ENCODE results near the gene DUSP11. TPM values are rescaled to one million over a fixed set of nuclear protein-coding genes. Genes with fewer than 3 reads are reported as not detected.

Gene DUSP11
- total RNA-seq, 1 experiment from 2014 or later, result 22.9 TPM

- H3K9me3 ChIP-seq (ENCODE audit: control insufficient read depth in 1 of 2, insufficient read depth in 1 of 2, low read depth in 1 of 2, low read length in 2 of 2), result no peaks in the 10 kb centered on the region
- TF ChIP-seq ZNF274 (IDR thresholded peaks at IDR 0.05; ENCODE audit: low read depth, low read length) (no peak), SRF (IDR thresholded peaks at IDR 0.05; ENCODE audit: low read depth) (0 out of 2 replicates have a peak, but pooled peaks have one; percentile 60), POLR2AphosphoS5 (IDR thresholded peaks at IDR 0.05; ENCODE audit: low read depth, low read length) (peak; percentile 86), MAX (IDR thresholded peaks at IDR 0.05) (peak; percentile 81), CBX3 (IDR thresholded peaks at IDR 0.05; ENCODE audit: low read depth) (peak; percentile 96), ZBTB33 (IDR thresholded peaks at IDR 0.05; ENCODE audit: extremely low read depth, insufficient replicate concordance, low read length) (no peak), TCF7L2 (IDR thresholded peaks at IDR 0.05; ENCODE audit: borderline replicate concordance, extremely low read depth, insufficient read depth, insufficient read length) (no peak), EGR1 (IDR thresholded peaks at IDR 0.05; ENCODE audit: low read depth) (peak; percentile 79), POLR2A (IDR thresholded peaks at IDR 0.05; ENCODE audit: borderline replicate concordance, extremely low read depth, insufficient read depth, insufficient read length) (no peak), SIN3A (IDR thresholded peaks at IDR 0.05; ENCODE audit: low read depth) (peak; percentile 64), ELF1 (IDR thresholded peaks at IDR 0.05; ENCODE audit: borderline replicate concordance, low read depth) (peak; percentile 97), SP1 (IDR thresholded peaks at IDR 0.05; ENCODE audit: low read depth) (peak; percentile 92), ZFX (IDR thresholded peaks at IDR 0.05) (peak; percentile 38; the same call in 1 of the 2 replicates), YY1 (IDR thresholded peaks at IDR 0.05; ENCODE audit: extremely low read depth, insufficient replicate concordance, low read depth, low read length) (peak; percentile 83)
- ChIA-PET POLR2A (interaction anchor here (1.4 to 1.5 kb wide), 3 partner anchors 22 to 92 kb away, joined by 3 to 5 read pairs (median 4); partner anchors contain the start of gene STAMBP), RAD21 (ENCODE audit: low non-redundant PET in 1 of 2, low total read pairs in 2 of 2, uncharacterized antibody in 2 of 2, unreplicated experiment in 2 of 2) (interaction anchor here in 1 of 2 experiments (0.7 kb wide), 1 partner anchor 91 kb away, joined by 3 read pairs; the partner anchor contains the start of gene STAMBP), CTCF (interaction anchor here (1.0 to 1.7 kb wide), 2 partner anchors 57 to 402 kb away, joined by 3 to 4 read pairs; no protein-coding TSS in a partner anchor)
- H4K20me1 ChIP-seq (ENCODE audit: insufficient read depth), result no peaks in the 10 kb centered on the region
- no peak within 1 kb of the TSS for H2AFZ ChIP-seq (ENCODE audit: low read depth, low read length, poor library complexity, severe bottlenecking)
- no TSS peak for BruUV-seq (replicated peaks)
- peak; percentile 98 for ATAC-seq
- H3K36me3 ChIP-seq (ENCODE audit: control insufficient read depth in 1 of 2, insufficient read depth in 2 of 2, low read length in 2 of 2), result peaks cover 2 to 10% of the 10 kb centered on the region in 2 experiments; a peak in 2 of 4 replicates
- H3K9me2 ChIP-seq (ENCODE audit: insufficient read depth), result no peaks in the 10 kb centered on the region
- H3K4me1 ChIP-seq (ENCODE audit: control insufficient read depth in 1 of 2, insufficient read depth in 2 of 2, low read length in 2 of 2), result peaks cover 8 to 15% of the 10 kb centered on the region in 2 experiments; a peak in 3 of 4 replicates
- peak; percentile 96 for DNase-seq (ENCODE audit: low read depth, low spot score)
- peak within 1 kb of the TSS; percentile 64 for H3K9ac ChIP-seq (ENCODE audit: low read length)
- peak within 1 kb of the TSS; percentile 64 for H3K27ac ChIP-seq (ENCODE audit: low read depth, low read length)
- peak within 1 kb of the TSS; percentile 88 for H3K4me2 ChIP-seq (ENCODE audit: low read length)
- intact Hi-C loops (cut with micrococcal nuclease), result no loop called here
- H3K27me3 ChIP-seq (ENCODE audit: insufficient read depth, low read length), result no peaks in the 10 kb centered on the region
- H3K79me2 ChIP-seq (ENCODE audit: insufficient read depth, low read length), result peaks cover 29% of the 10 kb centered on the region
- H3K4me3 ChIP-seq (replicated peaks in 1 of 2; ENCODE audit: low read depth in 1 of 2, low read length in 2 of 2), result peak within 1 kb of the TSS; percentile 90 to 93
These were observed 42.8 kb downstream of the DUSP11 start, which contains the start of gene TPRKB for GRCh38 chr2:73736855-73737779. Gene TPRKB (minus strand): TSS chr2:73737345. CDS start chr2:73734569, 2,776 bp downstream.

Data from HCT116 (cell line).